Ovary (tissue), 9 donors: Measurements from ENCODE around the gene AMPD2. TPM values are rescaled to one million over a fixed set of nuclear protein-coding genes. Genes with fewer than 3 reads are reported as not detected.

Source experiments
- DNase-seq, 5 donors: peaks; one replicate each; pipeline ENCODE4 v3.0.0-alpha.2; 2019 to 2020
- H3K27ac ChIP-seq, 2 donors: fragments of 200-600 bp; one replicate each; pipeline versions ENCODE4 v1.5.1 to v1.8.0; 2019 to 2022
- H3K27me3 ChIP-seq: fragments of 200-600 bp; one replicate; pipeline ENCODE4 v1.8.0; 2022
- H3K36me3 ChIP-seq: fragments of 200-600 bp; sonication (generic); one replicate; pipeline ENCODE4 v1.5.1; 2019
- H3K4me1 ChIP-seq: one replicate; pipeline ENCODE4 v1.8.1; 2013; ENCODE audit warnings: mild to moderate bottlenecking, moderate library complexity; ENCODE audit not compliant: insufficient read depth
- H3K4me3 ChIP-seq: fragments of 200-600 bp; sonication (generic); one replicate; pipeline ENCODE4 v1.5.1; 2017
- H3K9me3 ChIP-seq, 2 donors: fragments of 200-600 bp in 1 of 2; sonication (generic) in 1 of 2; one replicate each; pipeline versions ENCODE4 v1.5.1 to v1.8.1; 2013 to 2019; ENCODE audit warnings: mild to moderate bottlenecking in 1 of 2, moderate library complexity in 1 of 2
- EP300 ChIP-seq: sonication (generic); formaldehyde crosslinking; IDR thresholded peaks from one replicate; pipeline ENCODE4 v1.6.1; 2017; ENCODE audit warnings: antibody characterized with exemption
- POLR2A ChIP-seq: fragments of 450-650 bp; IDR thresholded peaks from one replicate; pipeline ENCODE4 v1.6.1; 2017; ENCODE audit warnings: antibody characterized with exemption, mild to moderate bottlenecking, moderate library complexity
- WGBS, 3 donors: extraction: QIAGEN DNeasy Blood & Tissue Kit in 1 of 3; methylation state at CpG; one replicate each; pipeline versions ENCODE4 v1.1.5 to v1.1.7; 2013 to 2017; 5-methylcytosine and 5-hydroxymethylcytosine counted together
- intact Hi-C, 4 donors: fragments of 100-400 bp; cut with DNase I; formaldehyde crosslinking; loops; one replicate each; pipeline versions ENCODE4 v1.11.0 to v1.15.1; 2022 to 2023
- polyA plus RNA-seq, 2 donors: library from polyadenylated mRNA; stranded (reverse); fragments of 200-250 nt in 1 of 2; fragments of 350-450 nt in 1 of 2; fragmentation: Illumina TruSeq in 1 of 2; extraction: RNeasy Lipid Tissue Mini Kit (QIAGEN cat#74804) in 1 of 2; gene quantifications; one replicate each; pipeline ENCODE4 v1.2.3, GENCODE V29; 2013 to 2014
- total RNA-seq, 7 donors: library from RNA; depleted of rRNA in 2 of 7; stranded (reverse); fragments of >200 nt in 2 of 7; fragmentation: NEBNext Ultra II Directional in 3 of 7; extraction: Animal tissue kit (Norgen Biotek cat#: 25700) in 3 of 7; gene quantifications; one replicate each; pipeline versions ENCODE4 v1.1.0 to v1.2.4, GENCODE V29; 2016 to 2023
- TF ChIP-seq, protein P1 (sequence below), 3 donors: fragments of 450-650 bp in 2 of 3; fragments of 200-600 bp in 1 of 3; IDR thresholded peaks; one replicate each; pipeline versions ENCODE4 v1.5.1 to v1.8.0; 2016 to 2022; ENCODE audit warnings: antibody characterized with exemption in 3 of 3, mild to moderate bottlenecking in 1 of 3
- donor health status: DM: no; HTN: no; CAD: no; lungs with moderate emphysema.
- donor health status: DM: no; HTN: no; CAD: no.
- donor health status: Bipolar disorder and iron deficiency.
- donor health status: DM: yes; HTN: yes; CAD: no.
- donor health status: DM: no; HTN: no; CAD: no.
- donor health status: DM: yes; HTN: yes; CAD: no.

AMPD2 gene
- total and polyA plus RNA-seq, 9 donors = 19.4 to 86.0 (median 64.2) TPM

DNA sequence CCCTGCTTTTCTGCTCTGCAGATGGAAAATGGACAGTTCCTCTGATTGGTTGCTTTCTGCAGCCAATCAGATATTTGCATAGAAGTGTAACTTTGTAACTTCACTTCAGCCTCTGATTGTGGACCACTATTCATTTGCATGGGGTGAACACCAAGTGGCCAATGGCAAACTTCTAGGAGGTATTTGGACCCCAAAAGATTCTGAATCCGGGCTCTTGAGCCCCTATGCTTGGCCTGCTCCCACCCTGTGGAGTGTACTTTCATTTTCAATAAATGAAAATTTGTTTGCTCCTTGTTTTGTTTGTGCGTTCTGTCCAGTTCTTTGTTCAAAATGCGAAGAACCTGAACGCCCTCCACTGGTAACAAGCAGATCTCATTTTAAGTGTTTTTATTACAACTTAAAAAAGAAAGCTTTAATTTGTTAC, 29.9 kb downstream of the AMPD2 start:
- Histone ChIP-seq H3K27me3 (no peaks in the 10 kb centered on the region), H3K4me1 (peaks cover 2% of the 10 kb centered on the region), H3K36me3 (no peaks in the 10 kb centered on the region), H3K9me3 (no peaks in the 10 kb centered on the region), H3K27ac (peak overlapping the region in 1 of 2 donors; percentile 64), H3K4me3 (peak overlapping the region; percentile 15)
- TF ChIP-seq, protein P1, sequence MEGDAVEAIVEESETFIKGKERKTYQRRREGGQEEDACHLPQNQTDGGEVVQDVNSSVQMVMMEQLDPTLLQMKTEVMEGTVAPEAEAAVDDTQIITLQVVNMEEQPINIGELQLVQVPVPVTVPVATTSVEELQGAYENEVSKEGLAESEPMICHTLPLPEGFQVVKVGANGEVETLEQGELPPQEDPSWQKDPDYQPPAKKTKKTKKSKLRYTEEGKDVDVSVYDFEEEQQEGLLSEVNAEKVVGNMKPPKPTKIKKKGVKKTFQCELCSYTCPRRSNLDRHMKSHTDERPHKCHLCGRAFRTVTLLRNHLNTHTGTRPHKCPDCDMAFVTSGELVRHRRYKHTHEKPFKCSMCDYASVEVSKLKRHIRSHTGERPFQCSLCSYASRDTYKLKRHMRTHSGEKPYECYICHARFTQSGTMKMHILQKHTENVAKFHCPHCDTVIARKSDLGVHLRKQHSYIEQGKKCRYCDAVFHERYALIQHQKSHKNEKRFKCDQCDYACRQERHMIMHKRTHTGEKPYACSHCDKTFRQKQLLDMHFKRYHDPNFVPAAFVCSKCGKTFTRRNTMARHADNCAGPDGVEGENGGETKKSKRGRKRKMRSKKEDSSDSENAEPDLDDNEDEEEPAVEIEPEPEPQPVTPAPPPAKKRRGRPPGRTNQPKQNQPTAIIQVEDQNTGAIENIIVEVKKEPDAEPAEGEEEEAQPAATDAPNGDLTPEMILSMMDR (IDR thresholded peaks at IDR 0.05) = peak; percentile 34 to 63 (median 63)
- no peak for TF ChIP-seq EP300
- intact Hi-C loops = loop anchor here in 1 of 4 donors (10.0 kb wide), 1 partner anchor 335 kb away; the partner anchor contains the start of gene AHCYL1
- 4 to 14% (median 6%) methylated on average over 4 of the region's 4 CpGs for WGBS, 3 donors
- DNase-seq = peak in 3 of 5 donors; percentile 21 to 34 (median 25)

DNA sequence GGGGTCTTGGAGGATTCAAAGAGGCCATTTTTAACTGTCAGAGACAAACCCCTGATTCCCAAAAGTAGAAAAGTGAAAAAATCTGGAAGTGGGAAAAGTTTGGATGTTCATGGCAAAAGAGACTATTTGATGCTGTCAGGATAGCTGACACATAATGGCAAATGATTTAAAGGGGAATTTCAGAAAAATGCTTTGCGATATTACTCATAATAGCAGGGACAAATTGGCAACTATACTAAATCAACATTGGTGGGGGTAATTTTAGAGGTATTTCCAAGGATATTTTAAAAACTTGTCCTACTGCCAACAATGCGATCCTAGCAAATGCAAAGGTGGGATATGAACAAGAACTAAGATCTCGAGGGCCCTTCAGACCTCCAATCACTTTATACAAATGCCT, 31.0 kb downstream of the AMPD2 start:
- H3K36me3 ChIP-seq = no peaks in the 10 kb centered on the region
- WGBS, 3 donors = 82 to 87% (median 86%) methylated on average over 3 of the region's 3 CpGs
- H3K9me3 ChIP-seq = no peaks in the 10 kb centered on the region
- peaks cover 8% of the 10 kb centered on the region for H3K4me1 ChIP-seq
- H3K27me3 ChIP-seq = no peaks in the 10 kb centered on the region
- no peak overlapping the region for H3K27ac ChIP-seq
- intact Hi-C loops = no loop called here
- TF ChIP-seq EP300 (no peak), POLR2A (no peak)
- TF ChIP-seq, protein P1 (IDR thresholded peaks at IDR 0.05) = no peak
- DNase-seq = no peak
- H3K4me3 ChIP-seq = no peak overlapping the region

DNA sequence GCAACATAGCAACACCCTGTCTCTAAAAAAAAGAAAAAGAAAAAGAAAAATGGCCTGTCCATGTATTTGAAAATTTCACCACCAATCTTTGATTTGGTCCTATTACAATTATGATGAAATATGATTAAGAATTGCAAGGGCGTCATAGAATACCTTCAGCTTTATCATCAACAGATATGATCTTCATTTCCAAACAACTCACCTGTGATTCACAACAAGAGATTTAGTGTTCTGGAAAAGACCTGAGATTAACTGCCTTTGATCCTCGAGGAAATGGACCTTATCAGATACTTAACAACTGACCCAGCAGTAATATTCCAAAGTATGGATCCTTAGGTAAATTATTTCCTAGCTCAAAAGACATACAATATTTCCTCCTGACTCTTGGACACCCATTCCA, 32.8 kb downstream of the AMPD2 start:
- Histone ChIP-seq H3K27me3 (no peaks in the 10 kb centered on the region), H3K9me3 (no peaks in the 10 kb centered on the region), H3K27ac (no peak overlapping the region), H3K4me1 (peaks cover 8% of the 10 kb centered on the region), H3K4me3 (no peak overlapping the region), H3K36me3 (no peaks in the 10 kb centered on the region)
- intact Hi-C loops = no loop called here
- DNase-seq = no peak
- TF ChIP-seq, protein P1 (IDR thresholded peaks at IDR 0.05) = no peak
- TF ChIP-seq POLR2A (no peak), EP300 (no peak)
- WGBS, 3 donors = 81 to 92% (median 83%) methylated on average over 2 of the region's 2 CpGs

DNA sequence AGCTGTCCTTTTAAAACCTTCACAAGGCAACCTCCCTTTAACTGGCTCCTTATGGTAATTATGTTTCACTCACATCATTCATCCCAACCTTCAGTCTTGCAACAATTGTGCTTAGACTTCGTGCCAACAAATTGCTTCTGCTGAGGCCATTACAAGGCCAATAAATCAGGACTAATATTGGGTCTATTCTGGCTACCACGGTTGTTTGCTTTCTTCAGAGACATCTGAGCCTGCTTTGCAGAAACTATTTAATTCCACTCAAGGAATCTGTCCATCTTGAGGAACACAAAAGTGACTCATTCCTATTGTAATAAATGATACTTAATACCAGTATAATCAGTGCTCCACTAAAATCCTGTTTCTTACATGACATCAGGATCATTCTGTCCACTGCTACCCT, 33.7 kb downstream of the AMPD2 start:
- TF ChIP-seq, protein P1 (IDR thresholded peaks at IDR 0.05) = no peak
- TF ChIP-seq POLR2A (no peak), EP300 (no peak)
- 57 to 68% (median 66%) methylated on average over 2 of the region's 2 CpGs for WGBS, 3 donors
- H3K36me3 ChIP-seq = no peaks in the 10 kb centered on the region
- H3K9me3 ChIP-seq = no peaks in the 10 kb centered on the region
- intact Hi-C loops = no loop called here
- DNase-seq = no peak
- H3K4me3 ChIP-seq = no peak overlapping the region
- no peaks in the 10 kb centered on the region for H3K27me3 ChIP-seq
- peaks cover 8% of the 10 kb centered on the region for H3K4me1 ChIP-seq
- H3K27ac ChIP-seq = no peak overlapping the region
